ENCODE data around the gene MGARP. TPM values are rescaled to one million over a fixed set of nuclear protein-coding genes. Genes with fewer than 3 reads are reported as not detected.
"Not testable (repeated sequence)": the region's sequence is repeated elsewhere in the genome, so short reads cannot be mapped to it uniquely, and the experiment has no call there.

Gene MGARP
- under 1 TPM; 0.19 to 0.38 TPM for total RNA-seq

- H3K27me3 Mint-ChIP-seq, result peaks cover 55% of the 10 kb centered on the region
- H3K27ac Mint-ChIP-seq, result no peak within 1 kb of the TSS
- DNase-seq, result peak; percentile 41
- peaks cover 15% of the 10 kb centered on the region for H3K4me1 Mint-ChIP-seq
- H3K4me3 Mint-ChIP-seq, result peak within 1 kb of the TSS; percentile 72
- peaks cover 5% of the 10 kb centered on the region for H3K9me3 Mint-ChIP-seq
- peaks cover 7% of the 10 kb centered on the region for H3K36me3 Mint-ChIP-seq
Measured at GRCh38 chr4:139279760-139280620, at the start of gene MGARP. Gene MGARP (minus strand): TSS chr4:139280225. CDS start chr4:139280158, 67 bp downstream.

GRCh38 chr4:139329665-139330200 lies 49.7 kb upstream of the MGARP start:
- peaks cover 1% of the 10 kb centered on the region for H3K9me3 Mint-ChIP-seq
- peaks cover 43% of the 10 kb centered on the region for H3K36me3 Mint-ChIP-seq
- no peaks in the 10 kb centered on the region for H3K27me3 Mint-ChIP-seq
- H3K4me3 Mint-ChIP-seq, result no peak overlapping the region
- DNase-seq, result no peak
- H3K4me1 Mint-ChIP-seq, result peaks cover 37% of the 10 kb centered on the region
- peak overlapping the region; percentile 59 for H3K27ac Mint-ChIP-seq

GRCh38 chr4:139324620-139325019 lies 44.6 kb upstream of the MGARP start:
- Mint-ChIP-seq H3K4me3 (no peak overlapping the region), H3K36me3 (peaks cover 55% of the 10 kb centered on the region), H3K4me1 (peaks cover 49% of the 10 kb centered on the region), H3K9me3 (peaks cover 12% of the 10 kb centered on the region), H3K27ac (no peak overlapping the region), H3K27me3 (no peaks in the 10 kb centered on the region)
- DNase-seq, result no peak

GRCh38 chr4:139322541-139322940 lies 42.5 kb upstream of the MGARP start:
- H3K4me3 Mint-ChIP-seq, H3K27ac Mint-ChIP-seq, DNase-seq, H3K27me3 Mint-ChIP-seq: not testable (repeated sequence)
- Mint-ChIP-seq H3K36me3 (peaks cover 39% of the 10 kb centered on the region), H3K9me3 (peaks cover 11% of the 10 kb centered on the region), H3K4me1 (peaks cover 48% of the 10 kb centered on the region)

- DNase-seq, H3K4me3 Mint-ChIP-seq, H3K27ac Mint-ChIP-seq, H3K27me3 Mint-ChIP-seq: not testable (repeated sequence)
- peaks cover 12% of the 10 kb centered on the region for H3K9me3 Mint-ChIP-seq
- peaks cover 41% of the 10 kb centered on the region for H3K36me3 Mint-ChIP-seq
- peaks cover 50% of the 10 kb centered on the region for H3K4me1 Mint-ChIP-seq
Measured at GRCh38 chr4:139322070-139322469, 42.0 kb upstream of the MGARP start.

- H3K36me3 Mint-ChIP-seq, result peaks cover 44% of the 10 kb centered on the region
- H3K27ac Mint-ChIP-seq, result no peak overlapping the region
- H3K4me1 Mint-ChIP-seq, result peaks cover 63% of the 10 kb centered on the region
Measured at GRCh38 chr4:139319571-139319970, 39.5 kb upstream of the MGARP start.

GRCh38 chr4:139317635-139318034 lies 37.6 kb upstream of the MGARP start:
- peaks cover 19% of the 10 kb centered on the region for H3K9me3 Mint-ChIP-seq
- no peak overlapping the region for H3K4me3 Mint-ChIP-seq
- H3K27me3 Mint-ChIP-seq, result no peaks in the 10 kb centered on the region
- no peak for DNase-seq
- H3K27ac Mint-ChIP-seq, result no peak overlapping the region
- peaks cover 66% of the 10 kb centered on the region for H3K4me1 Mint-ChIP-seq
- peaks cover 51% of the 10 kb centered on the region for H3K36me3 Mint-ChIP-seq

More at GRCh38 chr4:139319571-139319970, 39.5 kb upstream of the MGARP start:
- no peak for DNase-seq
- no peak overlapping the region for H3K4me3 Mint-ChIP-seq
- H3K9me3 Mint-ChIP-seq, result peaks cover 19% of the 10 kb centered on the region
- no peaks in the 10 kb centered on the region for H3K27me3 Mint-ChIP-seq

GRCh38 chr4:139316733-139317132 lies 36.7 kb upstream of the MGARP start:
- Mint-ChIP-seq H3K9me3 (peaks cover 14% of the 10 kb centered on the region), H3K27me3 (no peaks in the 10 kb centered on the region), H3K27ac (no peak overlapping the region), H3K4me1 (peaks cover 67% of the 10 kb centered on the region), H3K4me3 (no peak overlapping the region), H3K36me3 (peaks cover 49% of the 10 kb centered on the region)
- no peak for DNase-seq

- Mint-ChIP-seq H3K9me3 (peaks cover 12% of the 10 kb centered on the region), H3K27me3 (no peaks in the 10 kb centered on the region), H3K4me1 (peaks cover 67% of the 10 kb centered on the region), H3K27ac (no peak overlapping the region), H3K36me3 (peaks cover 46% of the 10 kb centered on the region), H3K4me3 (no peak overlapping the region)
- DNase-seq, result no peak
Measured at GRCh38 chr4:139315221-139315675, 35.2 kb upstream of the MGARP start.

- Mint-ChIP-seq H3K9me3 (peaks cover 8% of the 10 kb centered on the region), H3K36me3 (peaks cover 42% of the 10 kb centered on the region), H3K4me3 (no peak overlapping the region), H3K4me1 (peaks cover 62% of the 10 kb centered on the region), H3K27ac (peak overlapping the region; percentile 26), H3K27me3 (no peaks in the 10 kb centered on the region)
- no peak for DNase-seq
Measured at GRCh38 chr4:139314047-139314800, 34.2 kb upstream of the MGARP start.

GRCh38 chr4:139313414-139313813 lies 33.4 kb upstream of the MGARP start:
- peaks cover 45% of the 10 kb centered on the region for H3K36me3 Mint-ChIP-seq
- not testable (repeated sequence) for H3K9me3 Mint-ChIP-seq, H3K27me3 Mint-ChIP-seq, DNase-seq, H3K4me3 Mint-ChIP-seq, H3K27ac Mint-ChIP-seq
- H3K4me1 Mint-ChIP-seq, result peaks cover 63% of the 10 kb centered on the region

GRCh38 chr4:139312552-139313332 lies 32.7 kb upstream of the MGARP start:
- Mint-ChIP-seq H3K4me3 (no peak overlapping the region), H3K36me3 (peaks cover 47% of the 10 kb centered on the region), H3K27me3 (no peaks in the 10 kb centered on the region)

GRCh38 chr4:139311909-139312308 lies 31.9 kb upstream of the MGARP start:
- Mint-ChIP-seq H3K36me3 (peaks cover 43% of the 10 kb centered on the region), H3K27me3 (no peaks in the 10 kb centered on the region), H3K27ac (peak overlapping the region; percentile 46), H3K9me3 (peaks cover 5% of the 10 kb centered on the region), H3K4me3 (no peak overlapping the region), H3K4me1 (peaks cover 64% of the 10 kb centered on the region)
- DNase-seq, result no peak

More at GRCh38 chr4:139312552-139313332, 32.7 kb upstream of the MGARP start:
- no peak for DNase-seq
- H3K4me1 Mint-ChIP-seq, result peaks cover 63% of the 10 kb centered on the region
- no peak overlapping the region for H3K27ac Mint-ChIP-seq
- peaks cover 8% of the 10 kb centered on the region for H3K9me3 Mint-ChIP-seq

GRCh38 chr4:139304920-139305319 lies 24.9 kb upstream of the MGARP start:
- Mint-ChIP-seq H3K36me3 (peaks cover 58% of the 10 kb centered on the region), H3K27ac (peak overlapping the region; percentile 6), H3K9me3 (peaks cover 4% of the 10 kb centered on the region), H3K27me3 (no peaks in the 10 kb centered on the region), H3K4me1 (peaks cover 45% of the 10 kb centered on the region), H3K4me3 (no peak overlapping the region)
- no peak for DNase-seq
